GM12892 (cell line): Measurements from ENCODE around the gene GRK4.
"Not testable (repeated sequence)": the region's sequence is repeated elsewhere in the genome, so short reads cannot be mapped to it uniquely, and the experiment has no call there.

Experiments used
- DNase-seq: peaks from one replicate; pipeline ENCODE4 v3.0.0; 2011; ENCODE audit not compliant: insufficient read length
- FAIRE-seq: peaks from 2 replicates; lab custom pipeline; 2011; peaks lifted over from hg19 to GRCh38; lab: Jason Lieb, UNC
- POLR2A ChIP-seq: IDR thresholded peaks from 2 replicates; pipeline ENCODE4 v1.6.1; 2011; ENCODE audit warnings: low read depth, low read length, control low read depth
- POLR2AphosphoS5 ChIP-seq: IDR thresholded peaks from 2 replicates; pipeline ENCODE4 v1.6.1; 2011; ENCODE audit warnings: low read depth, low read length, control low read depth
- TAF1 ChIP-seq: IDR thresholded peaks from 2 replicates; pipeline ENCODE4 v1.6.1; 2011; ENCODE audit warnings: low read depth, mild to moderate bottlenecking, control low read depth, low read length, borderline replicate concordance

Gene GRK4

DNA sequence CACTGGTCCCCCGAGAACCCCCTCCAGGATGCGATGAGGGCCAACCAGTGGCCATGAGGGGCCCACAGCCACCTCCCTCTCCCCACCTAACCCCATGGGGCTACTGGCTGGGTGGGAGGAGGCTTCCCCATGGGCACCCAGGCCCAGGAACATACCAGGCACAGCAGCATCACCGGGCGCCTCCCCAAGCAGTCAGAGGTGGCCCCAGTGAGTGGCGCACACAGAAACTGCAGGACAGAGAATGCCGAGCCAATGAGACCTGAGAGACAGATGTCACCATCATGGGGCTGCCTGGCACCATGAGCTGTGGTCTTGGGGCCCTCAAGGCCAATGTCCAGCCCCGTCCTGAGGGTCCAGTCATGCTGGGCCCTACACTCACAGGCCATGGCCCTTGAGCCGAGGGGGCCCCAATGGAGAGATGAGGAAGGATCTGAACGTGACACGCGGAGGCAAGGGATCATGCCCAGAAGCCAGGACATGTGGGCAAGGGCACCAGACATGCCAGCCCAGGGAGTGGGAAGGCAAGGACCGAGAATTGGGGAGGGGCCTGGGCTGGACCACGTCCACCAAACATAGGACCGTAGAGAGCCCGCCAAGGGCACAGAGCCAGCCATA, 30.3 kb upstream of the GRK4 start:
- FAIRE-seq (no peak), DNase-seq (no peak)
- TF ChIP-seq POLR2A (no peak), TAF1 (no peak), POLR2AphosphoS5 (no peak)

DNA sequence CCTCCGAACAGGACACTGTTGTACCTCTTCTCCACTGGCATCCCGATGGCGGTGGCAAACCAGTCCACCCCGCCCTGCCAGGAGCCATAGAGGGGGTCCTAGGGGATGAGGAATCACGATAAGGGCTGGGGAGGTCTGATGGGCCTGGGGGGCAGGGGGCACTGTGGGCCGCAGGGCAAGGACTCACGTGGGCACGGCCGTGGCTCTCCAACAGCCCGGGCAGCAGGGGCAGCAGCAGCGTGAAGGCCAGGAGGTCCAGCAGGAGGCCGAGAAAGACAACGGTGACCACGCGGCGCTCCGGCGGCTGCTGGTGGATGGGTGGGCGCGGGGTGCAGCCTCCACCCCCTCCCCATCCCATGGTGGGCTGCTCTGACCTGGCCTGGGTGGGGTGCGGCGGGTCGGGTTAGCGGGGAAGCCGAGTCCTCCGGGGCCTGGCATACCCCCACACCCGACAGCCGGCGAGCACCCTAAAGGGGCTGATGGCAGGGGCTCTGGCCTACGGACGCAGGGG, 29.8 kb upstream of the GRK4 start:
- DNase-seq (no peak), FAIRE-seq (no peak)
- TF ChIP-seq TAF1: no peak
- peak; percentile 45; the same call in 1 of the 2 replicates for TF ChIP-seq POLR2A
- TF ChIP-seq POLR2AphosphoS5: no peak

DNA sequence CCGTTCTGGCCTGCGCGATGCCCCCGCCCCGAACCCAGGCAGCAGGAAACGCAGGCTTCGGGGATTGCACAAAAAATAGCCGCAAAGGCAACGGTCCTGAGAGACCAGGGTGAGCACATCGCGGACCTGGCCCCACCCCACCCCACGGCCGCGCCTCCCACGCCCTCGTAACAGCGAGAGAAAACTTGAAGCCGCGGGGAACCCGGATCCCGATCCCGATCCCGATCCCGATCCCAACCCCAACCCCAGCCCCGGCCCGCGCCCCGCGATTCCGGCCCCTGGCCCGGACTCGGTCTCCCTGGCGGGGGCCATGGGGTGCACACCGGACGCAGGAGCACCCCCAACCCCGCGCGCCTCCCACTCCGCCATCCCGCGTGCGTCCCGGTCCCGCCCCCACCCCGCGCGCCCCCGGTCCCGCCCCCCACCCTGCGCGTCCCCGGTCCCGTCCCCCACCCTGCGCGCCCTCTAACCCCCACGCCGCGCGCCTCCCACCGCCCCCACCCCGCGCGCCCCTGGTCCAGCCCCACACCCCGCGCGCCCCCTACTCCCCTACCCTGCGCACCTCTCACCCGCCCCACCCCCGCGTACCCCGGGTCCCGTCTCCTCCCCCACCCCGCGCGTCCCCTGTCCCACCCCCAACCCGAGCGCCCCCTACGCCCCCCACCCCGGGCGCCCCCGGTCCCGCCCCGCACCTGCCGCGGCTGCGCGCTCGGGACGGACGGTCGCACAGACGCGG, 29.1 kb upstream of the GRK4 start:
- DNase-seq (no peak), FAIRE-seq (peak; percentile 53)
- no peak for TF ChIP-seq TAF1
- TF ChIP-seq POLR2A: no peak
- no peak for TF ChIP-seq POLR2AphosphoS5

DNA sequence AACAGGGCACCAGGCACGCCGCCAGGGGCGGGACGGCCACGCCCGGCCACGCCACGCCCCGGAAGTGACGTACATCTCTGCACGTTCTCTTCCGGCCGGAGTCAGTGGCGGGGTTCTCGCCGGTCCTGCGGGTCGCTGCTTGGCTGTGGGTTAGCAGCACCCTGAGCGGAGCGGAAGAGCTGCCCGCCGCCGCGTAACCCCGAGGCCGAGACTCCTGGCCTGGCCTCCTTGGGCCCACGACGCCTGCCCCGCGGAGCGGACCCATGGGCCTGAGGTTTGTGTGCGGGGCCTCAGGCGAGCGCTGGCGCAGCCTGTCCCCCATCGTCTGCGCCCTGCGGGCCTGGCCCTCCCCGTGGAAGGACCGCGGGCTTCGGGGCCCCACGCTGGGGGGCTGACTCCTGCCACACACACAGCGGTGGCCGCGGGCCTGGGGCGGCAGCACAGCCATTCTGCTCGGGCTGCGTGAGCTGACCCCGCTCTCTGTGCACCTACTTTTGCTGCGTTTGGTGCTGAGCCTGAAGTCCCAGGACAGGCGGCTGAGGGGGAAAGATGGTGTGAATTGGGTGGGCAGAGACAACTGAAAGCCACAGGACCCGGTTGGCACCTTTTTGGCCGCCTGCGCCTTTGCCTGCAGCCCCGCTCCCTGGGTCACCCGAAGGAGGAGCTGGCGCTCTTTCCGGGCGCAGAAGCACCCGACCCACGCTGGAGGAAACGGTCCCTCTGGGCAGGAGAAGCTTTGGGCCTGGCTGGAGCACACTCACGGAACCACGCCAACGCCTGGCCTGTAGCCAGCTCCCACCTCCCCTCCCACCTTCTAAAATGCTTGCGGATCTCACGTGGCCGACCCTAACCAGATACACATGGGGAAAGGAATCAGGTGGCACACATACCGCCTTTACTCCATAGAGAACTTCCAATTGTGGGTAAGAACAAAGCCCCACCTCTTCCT, 28.3 kb upstream of the GRK4 start:
- TF ChIP-seq TAF1: peak; percentile 83
- TF ChIP-seq POLR2A: peak; percentile 94
- TF ChIP-seq POLR2AphosphoS5: peak; percentile 84
- peak; percentile 97 for FAIRE-seq
- DNase-seq: peak; percentile 85

DNA sequence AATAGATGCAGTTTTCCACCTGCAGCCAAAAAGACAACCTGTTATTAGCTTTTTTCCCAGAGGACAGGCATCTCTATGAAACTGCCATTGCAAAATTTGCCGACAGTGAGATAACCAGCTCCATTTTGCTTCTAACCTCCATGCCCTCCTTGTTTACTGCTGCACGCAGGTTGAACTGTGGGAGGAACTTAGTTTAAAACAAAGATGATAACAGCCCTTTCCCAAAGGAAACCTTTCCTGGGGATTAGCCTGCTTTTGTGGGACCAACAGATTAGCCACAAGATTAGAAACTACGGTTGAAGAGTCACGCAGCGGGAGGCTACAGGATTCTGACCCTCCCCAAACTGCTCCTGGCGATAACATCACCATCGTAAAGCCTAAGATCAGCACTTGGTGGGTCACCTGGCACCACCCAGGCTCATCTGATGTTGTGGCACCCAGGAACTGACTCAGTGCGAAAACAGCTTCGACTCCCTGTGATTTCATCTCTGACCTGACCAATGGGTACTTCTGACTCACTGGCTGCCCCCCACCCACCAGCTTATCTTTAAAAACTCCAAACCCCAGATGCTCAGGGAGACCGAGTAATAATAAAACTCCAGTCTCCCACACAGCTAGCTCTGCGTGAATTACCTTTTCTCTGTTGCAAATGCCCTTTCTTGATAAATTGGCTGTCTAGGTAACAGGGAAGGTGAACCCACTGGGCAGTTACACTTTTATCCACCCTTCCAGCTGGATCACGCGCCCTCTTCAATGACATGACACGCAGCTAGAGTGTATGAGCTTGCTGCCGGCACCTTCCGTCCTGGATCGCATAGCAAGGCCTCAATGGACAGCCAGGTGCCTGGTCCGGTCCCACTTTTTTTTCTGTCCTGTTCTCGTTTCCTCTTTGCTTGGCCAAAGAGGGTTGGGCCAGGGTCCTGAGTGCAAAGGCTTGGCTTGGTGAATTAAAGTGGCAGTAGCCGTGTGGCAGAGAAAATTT, 27.3 kb upstream of the GRK4 start:
- TF ChIP-seq POLR2A (peak; percentile 58), POLR2AphosphoS5 (peak; percentile 66; the same call in 1 of the 2 replicates), TAF1 (no peak)
- FAIRE-seq: peak; percentile 86
- DNase-seq: no peak

DNA sequence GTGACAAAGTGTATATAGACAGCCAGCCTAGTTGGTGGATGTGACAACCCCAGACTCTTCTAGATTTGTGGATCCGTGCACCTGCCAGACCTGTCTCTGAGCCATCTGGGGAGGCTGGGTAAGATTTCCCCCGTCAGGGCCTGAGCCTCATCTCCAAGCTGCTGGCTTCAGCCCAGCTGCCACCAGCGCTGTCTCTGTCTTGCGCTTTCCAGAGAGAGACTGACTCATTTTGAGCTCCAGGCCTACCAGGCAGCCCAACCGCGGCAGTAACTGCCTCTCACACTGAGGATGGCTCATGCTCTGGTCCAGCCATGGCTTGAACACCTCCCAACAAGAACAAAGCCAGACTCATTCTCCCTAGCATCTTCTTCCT, 26.6 kb upstream of the GRK4 start:
- DNase-seq (no peak), FAIRE-seq (peak; percentile 96)
- TF ChIP-seq TAF1 (no peak), POLR2A (peak; percentile 11; the same call in 1 of the 2 replicates), POLR2AphosphoS5 (no peak; the same call in 1 of the 2 replicates)

DNA sequence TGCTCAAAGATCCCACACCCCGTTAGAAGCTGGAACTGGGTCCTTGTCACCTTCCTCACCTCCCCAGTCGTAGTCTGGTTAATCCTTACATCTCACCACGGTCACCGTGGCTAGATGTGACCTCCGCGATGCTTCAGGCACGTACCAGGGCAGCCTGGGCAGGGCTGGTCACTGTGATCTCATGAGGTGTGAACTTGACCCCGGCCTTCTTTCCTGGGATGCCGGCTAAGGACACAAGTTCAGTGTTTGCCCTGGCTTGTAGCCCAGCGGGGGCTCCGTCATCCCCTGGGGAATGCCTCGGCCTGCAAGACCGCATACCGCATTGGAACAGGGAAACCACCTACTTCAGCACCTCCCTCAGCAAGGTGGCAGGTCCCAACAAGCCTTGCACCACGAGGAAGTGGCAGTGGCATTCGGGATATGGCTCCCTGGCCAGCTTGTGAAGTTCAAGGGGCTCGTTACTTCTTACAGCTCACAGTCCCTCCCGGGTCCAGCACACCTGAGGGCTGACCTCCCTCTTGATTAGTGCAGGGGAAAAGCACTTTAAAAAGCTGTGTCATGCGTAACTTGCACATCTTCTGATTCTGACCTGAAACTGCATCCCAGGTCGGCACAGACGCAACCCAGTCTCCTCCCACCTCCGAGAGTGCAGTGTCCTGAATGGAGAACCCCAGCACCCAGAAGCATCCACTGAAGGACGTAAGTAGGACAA, 26.1 kb upstream of the GRK4 start:
- DNase-seq (no peak), FAIRE-seq (no peak)
- peak; percentile 76 for TF ChIP-seq POLR2A
- TF ChIP-seq POLR2AphosphoS5: peak; percentile 89
- TF ChIP-seq TAF1: peak; percentile 19; the same call in 1 of the 2 replicates

DNA sequence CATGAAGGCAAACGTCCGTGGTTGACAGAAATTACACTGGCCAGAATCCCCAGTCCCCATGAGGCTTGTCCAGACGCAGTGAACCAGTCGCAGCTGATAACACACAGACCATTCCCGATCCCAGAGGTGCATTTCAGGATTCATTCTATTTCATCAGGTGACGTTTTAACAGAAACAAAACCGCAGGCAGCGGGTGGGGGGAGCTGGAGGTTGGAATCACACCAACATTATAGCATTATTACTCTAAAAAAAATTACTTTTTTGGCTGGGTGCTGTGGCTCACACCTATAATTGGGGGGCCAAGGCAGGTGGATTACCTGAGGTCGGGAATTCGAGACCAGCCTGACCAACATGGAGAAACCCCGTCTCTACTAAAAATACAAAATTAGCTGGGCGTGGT, 25.4 kb upstream of the GRK4 start:
- FAIRE-seq (no peak), DNase-seq (no peak)

DNA sequence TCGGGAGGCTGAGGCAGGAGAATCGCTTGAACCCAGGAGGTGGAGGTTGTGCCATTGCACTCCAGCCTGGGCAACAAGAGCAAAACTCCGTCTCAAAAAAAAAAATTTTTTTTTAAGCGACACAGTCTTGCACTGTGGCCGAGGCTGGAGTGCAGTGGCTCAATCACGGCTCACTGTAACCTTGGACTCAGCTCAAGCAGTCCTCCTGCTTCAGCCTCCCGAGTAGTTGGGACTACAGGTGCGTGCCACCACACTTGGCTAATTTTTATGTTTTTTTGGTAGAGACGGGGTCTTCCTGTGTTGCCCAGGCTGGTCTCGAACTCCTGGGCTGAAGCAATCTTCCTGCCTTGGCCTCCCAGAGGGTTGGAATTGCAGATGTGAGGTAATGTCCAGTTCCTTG, 25.0 kb upstream of the GRK4 start:
- 0 out of 2 replicates have a peak, but pooled peaks have one; percentile 5 for TF ChIP-seq POLR2A
- FAIRE-seq, DNase-seq: not testable (repeated sequence)

More for the DNA sequence above, 25.4 kb upstream of the GRK4 start:
- TF ChIP-seq TAF1 (no peak), POLR2AphosphoS5 (no peak), POLR2A (no peak)
